Testis (tissue), 2 donors: ENCODE data around the gene SULT2B1.

Experiments
- POLR2A ChIP-seq: fragments of 450-650 bp; IDR thresholded peaks from one replicate; pipeline ENCODE4 v1.6.1; 2017; ENCODE audit warnings: antibody characterized with exemption, mild to moderate bottlenecking, moderate library complexity
- TF ChIP-seq, protein P1 (sequence below), 3 experiments: fragments of 450-650 bp in 2 of 3; fragments of 200-600 bp in 1 of 3; sonication (generic) in 1 of 3; IDR thresholded peaks; one replicate each; pipeline ENCODE4 v1.5.1; 2016 to 2019; ENCODE audit warnings: antibody characterized with exemption in 3 of 3, mild to moderate bottlenecking in 2 of 3, moderate library complexity in 1 of 3

DNA sequence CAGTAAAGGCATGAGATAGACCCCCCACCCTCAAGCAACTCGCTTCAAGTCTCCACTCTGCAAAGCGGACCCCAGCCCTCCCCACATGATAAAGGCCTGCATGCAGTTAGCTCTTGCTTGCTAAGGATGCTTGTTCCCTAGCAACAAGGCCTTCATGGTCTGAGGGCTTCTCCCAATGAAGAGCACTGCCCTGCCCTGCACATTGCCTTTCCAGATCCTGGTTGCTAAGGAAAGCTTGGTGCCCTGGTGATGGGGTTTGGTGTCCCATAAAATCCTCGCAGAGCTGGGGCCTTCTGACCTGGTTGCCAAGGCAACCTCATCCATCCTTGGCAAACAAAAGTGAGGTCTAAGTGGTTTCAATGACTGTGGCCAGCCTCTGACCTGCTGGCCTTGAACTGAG lies 79.3 kb downstream of the SULT2B1 start:
- TF ChIP-seq, protein P1, sequence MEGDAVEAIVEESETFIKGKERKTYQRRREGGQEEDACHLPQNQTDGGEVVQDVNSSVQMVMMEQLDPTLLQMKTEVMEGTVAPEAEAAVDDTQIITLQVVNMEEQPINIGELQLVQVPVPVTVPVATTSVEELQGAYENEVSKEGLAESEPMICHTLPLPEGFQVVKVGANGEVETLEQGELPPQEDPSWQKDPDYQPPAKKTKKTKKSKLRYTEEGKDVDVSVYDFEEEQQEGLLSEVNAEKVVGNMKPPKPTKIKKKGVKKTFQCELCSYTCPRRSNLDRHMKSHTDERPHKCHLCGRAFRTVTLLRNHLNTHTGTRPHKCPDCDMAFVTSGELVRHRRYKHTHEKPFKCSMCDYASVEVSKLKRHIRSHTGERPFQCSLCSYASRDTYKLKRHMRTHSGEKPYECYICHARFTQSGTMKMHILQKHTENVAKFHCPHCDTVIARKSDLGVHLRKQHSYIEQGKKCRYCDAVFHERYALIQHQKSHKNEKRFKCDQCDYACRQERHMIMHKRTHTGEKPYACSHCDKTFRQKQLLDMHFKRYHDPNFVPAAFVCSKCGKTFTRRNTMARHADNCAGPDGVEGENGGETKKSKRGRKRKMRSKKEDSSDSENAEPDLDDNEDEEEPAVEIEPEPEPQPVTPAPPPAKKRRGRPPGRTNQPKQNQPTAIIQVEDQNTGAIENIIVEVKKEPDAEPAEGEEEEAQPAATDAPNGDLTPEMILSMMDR (IDR thresholded peaks at IDR 0.05): no peak
- TF ChIP-seq POLR2A: no peak
